ENCODE results near the gene MIPEP.

MIPEP gene

DNA sequence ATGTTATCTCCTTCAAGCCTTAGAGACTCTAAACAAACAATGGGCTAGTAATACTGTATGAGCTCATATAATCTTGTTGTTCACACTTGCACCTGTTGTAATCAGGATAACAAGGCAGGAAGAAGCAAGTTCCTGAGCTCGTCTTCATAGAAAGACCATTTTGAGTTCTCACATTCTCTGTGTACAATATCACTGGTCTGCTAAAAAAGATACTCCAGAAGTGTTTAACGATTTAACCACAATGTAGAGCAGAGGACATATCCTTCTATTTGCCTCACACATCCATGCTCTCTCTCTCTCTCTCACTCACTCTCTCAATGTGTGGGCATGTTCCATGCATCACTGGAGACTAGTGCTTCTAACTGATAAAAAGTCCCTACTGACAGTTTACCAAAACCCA lies 122.9 kb downstream of the MIPEP start:
- ChIA-PET CTCF (no interaction called here), POLR2A (no interaction called here)
- H3K4me1 ChIP-seq (ENCODE audit: control insufficient read depth, insufficient read depth, low read length) = no peaks in the 10 kb centered on the region
- H3K36me3 ChIP-seq (ENCODE audit: control insufficient read depth in 2 of 2, insufficient read depth in 1 of 2, low read length in 2 of 2) = no peaks in the 10 kb centered on the region
- H3K9me3 ChIP-seq (ENCODE audit: control insufficient read depth, insufficient read depth, low read depth, low read length) = no peaks in the 10 kb centered on the region
- no peak overlapping the region for H3K27ac ChIP-seq (ENCODE audit: extremely low read depth, low read depth, low read length)
- TF ChIP-seq ZNF2 (tag by site-specific recombination; IDR thresholded peaks at IDR 0.05) = no peak
- TF ChIP-seq SCRT2 (tag by site-specific recombination; IDR thresholded peaks at IDR 0.05) = peak; percentile 63
- no peak overlapping the region for H3K4me3 ChIP-seq (ENCODE audit: low read depth, low read length)

DNA sequence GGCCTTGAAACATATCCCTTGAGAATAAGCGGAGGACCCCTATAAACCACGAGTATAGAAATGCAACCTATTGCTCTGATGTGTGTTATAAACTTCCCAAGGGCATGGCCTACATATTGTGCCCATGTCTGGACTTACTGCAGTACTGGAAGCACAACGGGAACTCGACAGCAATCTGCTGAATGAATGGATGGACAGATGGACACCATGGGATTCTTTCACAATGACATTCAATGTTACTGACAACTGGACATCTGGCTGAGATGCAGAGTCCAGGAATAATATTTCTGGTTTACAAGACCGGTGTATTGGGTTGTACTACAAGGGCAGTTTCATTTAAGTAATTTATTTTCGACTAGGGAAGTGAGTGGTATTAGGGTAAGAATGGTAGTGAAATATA lies 123.7 kb downstream of the MIPEP start:
- H3K4me1 ChIP-seq (ENCODE audit: control insufficient read depth, insufficient read depth, low read length) = no peaks in the 10 kb centered on the region
- no peaks in the 10 kb centered on the region for H3K36me3 ChIP-seq (ENCODE audit: control insufficient read depth in 2 of 2, insufficient read depth in 1 of 2, low read length in 2 of 2)
- no peaks in the 10 kb centered on the region for H3K9me3 ChIP-seq (ENCODE audit: control insufficient read depth, insufficient read depth, low read depth, low read length)
- no peak overlapping the region for H3K27ac ChIP-seq (ENCODE audit: extremely low read depth, low read depth, low read length)
- POLR2A ChIA-PET = no interaction called here
- TF ChIP-seq, protein P1, sequence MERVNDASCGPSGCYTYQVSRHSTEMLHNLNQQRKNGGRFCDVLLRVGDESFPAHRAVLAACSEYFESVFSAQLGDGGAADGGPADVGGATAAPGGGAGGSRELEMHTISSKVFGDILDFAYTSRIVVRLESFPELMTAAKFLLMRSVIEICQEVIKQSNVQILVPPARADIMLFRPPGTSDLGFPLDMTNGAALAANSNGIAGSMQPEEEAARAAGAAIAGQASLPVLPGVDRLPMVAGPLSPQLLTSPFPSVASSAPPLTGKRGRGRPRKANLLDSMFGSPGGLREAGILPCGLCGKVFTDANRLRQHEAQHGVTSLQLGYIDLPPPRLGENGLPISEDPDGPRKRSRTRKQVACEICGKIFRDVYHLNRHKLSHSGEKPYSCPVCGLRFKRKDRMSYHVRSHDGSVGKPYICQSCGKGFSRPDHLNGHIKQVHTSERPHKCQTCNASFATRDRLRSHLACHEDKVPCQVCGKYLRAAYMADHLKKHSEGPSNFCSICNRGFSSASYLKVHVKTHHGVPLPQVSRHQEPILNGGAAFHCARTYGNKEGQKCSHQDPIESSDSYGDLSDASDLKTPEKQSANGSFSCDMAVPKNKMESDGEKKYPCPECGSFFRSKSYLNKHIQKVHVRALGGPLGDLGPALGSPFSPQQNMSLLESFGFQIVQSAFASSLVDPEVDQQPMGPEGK (tag by site-specific recombination; IDR thresholded peaks at IDR 0.05) = no peak
- no peak for TF ChIP-seq ZBTB7A (tag by site-specific recombination; IDR thresholded peaks at IDR 0.05; ENCODE audit: low read depth)
- TF ChIP-seq, protein P2, sequence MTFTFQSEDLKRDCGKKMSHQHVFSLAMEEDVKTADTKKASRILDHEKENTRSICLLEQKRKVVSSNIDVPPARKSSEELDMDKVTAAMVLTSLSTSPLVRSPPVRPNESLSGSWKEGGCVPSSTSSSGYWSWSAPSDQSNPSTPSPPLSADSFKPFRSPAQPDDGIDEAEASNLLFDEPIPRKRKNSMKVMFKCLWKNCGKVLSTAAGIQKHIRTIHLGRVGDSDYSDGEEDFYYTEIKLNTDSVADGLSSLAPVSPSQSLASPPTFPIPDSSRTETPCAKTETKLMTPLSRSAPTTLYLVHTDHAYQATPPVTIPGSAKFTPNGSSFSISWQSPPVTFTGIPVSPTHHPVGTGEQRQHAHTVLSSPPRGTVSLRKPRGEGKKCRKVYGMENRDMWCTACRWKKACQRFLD (tag by site-specific recombination; IDR thresholded peaks at IDR 0.05) = no peak
- no peak for TF ChIP-seq ZBTB21 (tag by site-specific recombination; IDR thresholded peaks at IDR 0.05)
- TF ChIP-seq, protein P3, sequence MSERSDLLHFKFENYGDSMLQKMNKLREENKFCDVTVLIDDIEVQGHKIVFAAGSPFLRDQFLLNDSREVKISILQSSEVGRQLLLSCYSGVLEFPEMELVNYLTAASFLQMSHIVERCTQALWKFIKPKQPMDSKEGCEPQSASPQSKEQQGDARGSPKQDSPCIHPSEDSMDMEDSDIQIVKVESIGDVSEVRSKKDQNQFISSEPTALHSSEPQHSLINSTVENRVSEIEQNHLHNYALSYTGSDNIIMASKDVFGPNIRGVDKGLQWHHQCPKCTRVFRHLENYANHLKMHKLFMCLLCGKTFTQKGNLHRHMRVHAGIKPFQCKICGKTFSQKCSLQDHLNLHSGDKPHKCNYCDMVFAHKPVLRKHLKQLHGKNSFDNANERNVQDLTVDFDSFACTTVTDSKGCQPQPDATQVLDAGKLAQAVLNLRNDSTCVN (tag by site-specific recombination; optimal IDR thresholded peaks at IDR 0.05) = no peak
- TF ChIP-seq ZNF639 (tag by site-specific recombination; IDR thresholded peaks at IDR 0.05) = no peak
- no peak for TF ChIP-seq ZNF112 (tag by site-specific recombination; IDR thresholded peaks at IDR 0.05)
- TF ChIP-seq ZNF510 (tag by site-specific recombination; IDR thresholded peaks at IDR 0.05; ENCODE audit: insufficient replicate concordance) = no peak
- no peak for TF ChIP-seq ZNF473 (tag by site-specific recombination; IDR thresholded peaks at IDR 0.05)
- no peak for TF ChIP-seq ZNF18 (tag by site-specific recombination; IDR thresholded peaks at IDR 0.05)
- no peak for TF ChIP-seq ZIC2 (tag by site-specific recombination; IDR thresholded peaks at IDR 0.05)
- TF ChIP-seq, protein P4, sequence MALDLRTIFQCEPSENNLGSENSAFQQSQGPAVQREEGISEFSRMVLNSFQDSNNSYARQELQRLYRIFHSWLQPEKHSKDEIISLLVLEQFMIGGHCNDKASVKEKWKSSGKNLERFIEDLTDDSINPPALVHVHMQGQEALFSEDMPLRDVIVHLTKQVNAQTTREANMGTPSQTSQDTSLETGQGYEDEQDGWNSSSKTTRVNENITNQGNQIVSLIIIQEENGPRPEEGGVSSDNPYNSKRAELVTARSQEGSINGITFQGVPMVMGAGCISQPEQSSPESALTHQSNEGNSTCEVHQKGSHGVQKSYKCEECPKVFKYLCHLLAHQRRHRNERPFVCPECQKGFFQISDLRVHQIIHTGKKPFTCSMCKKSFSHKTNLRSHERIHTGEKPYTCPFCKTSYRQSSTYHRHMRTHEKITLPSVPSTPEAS (tag by site-specific recombination; IDR thresholded peaks at IDR 0.05) = no peak
- no peak for TF ChIP-seq ZNF132 (tag by site-specific recombination; IDR thresholded peaks at IDR 0.05; ENCODE audit: borderline replicate concordance)
- no peak for TF ChIP-seq ZNF701 (tag by site-specific recombination; IDR thresholded peaks at IDR 0.05)
- TF ChIP-seq ZNF184 (tag by site-specific recombination; IDR thresholded peaks at IDR 0.05) = no peak
- TF ChIP-seq ZNF266 (tag by site-specific recombination; IDR thresholded peaks at IDR 0.05; ENCODE audit: low read depth) = no peak
- no peak for TF ChIP-seq ZNF121 (tag by site-specific recombination; IDR thresholded peaks at IDR 0.05)
- no peak for TF ChIP-seq ZNF292 (tag by site-specific recombination; IDR thresholded peaks at IDR 0.05; ENCODE audit: borderline replicate concordance, low read depth)
- no peak for TF ChIP-seq ZNF560 (tag by site-specific recombination; IDR thresholded peaks at IDR 0.05; ENCODE audit: borderline replicate concordance)
- no peak for TF ChIP-seq SP7 (tag by site-specific recombination; IDR thresholded peaks at IDR 0.05)
- CTCF ChIA-PET = no interaction called here
- no peak overlapping the region for H3K4me3 ChIP-seq (ENCODE audit: low read depth, low read length)

Data from HEK293 (cell line).